GM20000 (cell line): ENCODE results near the gene EPHB3.

Experiments used
- DNase-seq: peaks from one replicate; pipeline ENCODE4 v3.0.0; 2012; ENCODE audit warnings: low spot score
- CTCF ChIP-seq: IDR thresholded peaks from 2 replicates; pipeline ENCODE4 v1.5.1; 2012; ENCODE audit warnings: mild to moderate bottlenecking, control low read depth; ENCODE audit errors: extremely low read depth, missing control alignments

EPHB3 gene

GRCh38 chr3:184539801-184540435 is 21.7 kb upstream of the EPHB3 start:
- no peak for DNase-seq
- TF ChIP-seq CTCF = no peak

DNA sequence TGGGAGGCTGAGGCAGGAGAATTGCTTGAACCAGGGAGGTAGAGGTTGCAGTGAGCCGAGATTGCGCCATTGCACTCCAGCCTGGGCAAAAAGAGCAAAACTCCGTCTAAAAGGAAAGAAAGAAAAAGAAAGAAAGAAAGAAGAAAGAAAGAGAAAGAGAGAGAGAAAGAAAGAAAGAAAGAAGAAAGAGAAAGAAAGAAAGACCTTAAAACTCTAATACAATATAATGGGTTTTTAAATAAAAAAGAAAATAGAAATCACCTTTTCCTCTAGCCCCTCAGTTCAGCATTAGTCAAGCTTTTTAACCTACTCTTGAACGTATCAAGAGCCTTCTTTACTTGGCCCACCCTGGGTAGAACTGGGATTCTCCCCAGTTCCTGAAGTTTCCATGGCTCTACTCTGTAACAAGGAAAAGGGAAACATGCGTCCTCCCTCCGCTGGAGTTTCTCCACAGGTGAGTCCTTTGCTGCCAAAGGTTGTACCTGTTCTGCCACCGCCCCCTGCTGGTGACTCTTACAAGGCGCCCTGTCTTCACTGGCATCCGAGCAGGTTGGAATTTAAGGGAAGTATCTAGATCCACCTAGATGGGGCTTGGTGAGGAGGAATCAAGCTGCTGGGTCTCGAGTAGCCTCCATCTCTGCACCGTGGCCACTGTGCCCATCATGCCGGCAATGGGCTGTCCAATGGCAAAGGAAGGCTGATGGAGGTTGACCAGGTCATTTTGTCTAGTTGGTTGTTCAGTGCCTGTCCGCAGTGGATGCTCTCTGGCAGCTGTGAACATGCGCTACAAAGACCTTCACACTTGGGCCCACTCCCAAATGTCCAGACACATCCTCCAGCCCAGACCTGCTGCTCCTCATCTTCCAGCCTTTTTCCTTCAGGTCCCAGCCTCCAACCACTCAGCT is 20.6 kb upstream of the EPHB3 start:
- TF ChIP-seq CTCF = peak; percentile 88
- peak; percentile 70 for DNase-seq

GRCh38 chr3:184541886-184542562 is 19.6 kb upstream of the EPHB3 start:
- no peak for DNase-seq
- no peak for TF ChIP-seq CTCF

GRCh38 chr3:184542577-184542976 is 19.0 kb upstream of the EPHB3 start:
- no peak for DNase-seq
- no peak for TF ChIP-seq CTCF

DNA sequence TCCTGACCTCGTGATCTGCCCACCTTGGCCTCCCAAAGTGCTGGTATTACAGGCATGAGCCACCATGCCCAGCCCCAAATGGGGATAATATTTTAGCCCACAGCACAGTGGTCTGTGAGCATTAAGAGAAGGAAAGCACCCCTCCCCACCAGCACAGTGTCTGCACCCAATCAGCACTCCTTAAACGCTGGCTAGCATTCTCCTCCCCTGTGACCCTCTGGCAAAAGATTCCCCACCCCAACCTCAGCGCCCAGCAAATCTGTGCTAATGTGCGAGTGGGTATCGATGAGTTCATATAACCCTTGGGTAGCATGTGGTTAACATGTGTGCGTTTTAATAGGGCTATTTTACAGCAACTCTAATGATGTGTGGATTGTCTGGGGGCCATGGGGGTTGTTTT is 18.3 kb upstream of the EPHB3 start:
- no peak for TF ChIP-seq CTCF
- DNase-seq = no peak

DNA sequence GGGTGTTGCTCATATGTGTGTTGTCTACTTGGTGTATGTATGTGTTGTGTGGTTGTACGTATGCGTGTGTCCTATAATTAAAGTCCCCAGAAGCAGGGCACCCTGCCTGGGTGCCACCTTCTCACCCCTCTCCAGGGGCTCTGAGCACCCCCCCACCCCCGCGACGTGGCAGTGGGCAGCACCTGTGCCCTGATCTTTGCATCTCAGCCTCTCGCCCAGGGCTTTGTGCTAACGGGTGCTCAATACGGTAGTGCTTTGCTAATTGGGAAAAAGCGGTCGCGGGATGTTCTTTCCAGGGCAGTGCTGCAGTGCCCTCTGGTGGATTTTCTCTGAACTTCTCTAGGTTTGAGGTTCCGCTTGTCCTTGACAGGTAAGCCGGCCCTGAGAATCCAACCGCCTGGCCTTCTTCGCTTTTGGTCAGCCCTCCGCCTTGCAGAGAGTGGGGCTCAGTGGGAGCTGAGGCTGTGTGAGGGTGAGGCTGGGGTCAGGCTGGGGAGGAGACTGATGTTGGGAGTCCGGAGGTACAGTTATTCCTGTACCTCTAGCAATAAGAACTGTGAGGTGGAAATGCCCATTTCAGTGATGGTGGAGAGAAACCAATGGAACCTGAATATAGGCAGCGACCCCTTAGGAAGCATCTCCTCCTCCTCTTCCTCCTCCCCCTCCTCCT is 17.6 kb upstream of the EPHB3 start:
- peak; percentile 76 for TF ChIP-seq CTCF
- peak; percentile 84 for DNase-seq
